Stimulated activated CD8-positive, alpha-beta memory T cell treated with anti-CD3 and anti-CD28 coated beads, Interleukin-7, amount 100 ng/mL, for 4 hours (primary cell): ENCODE data around the gene GOLT1B.
"Not testable (repeated sequence)": the region's sequence is repeated elsewhere in the genome, so short reads cannot be mapped to it uniquely, and the experiment has no call there.

Experiments
- DNase-seq, 2 donors: peaks; one replicate each; pipeline ENCODE4 v3.0.0-alpha.2; 2020; ENCODE audit warnings: low read depth in 2 of 2

GOLT1B gene, protein sequence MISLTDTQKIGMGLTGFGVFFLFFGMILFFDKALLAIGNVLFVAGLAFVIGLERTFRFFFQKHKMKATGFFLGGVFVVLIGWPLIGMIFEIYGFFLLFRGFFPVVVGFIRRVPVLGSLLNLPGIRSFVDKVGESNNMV

GRCh38 chr12:21501258-21502163 lies at the start of gene GOLT1B, which contains the start of gene RECQL:
GOLT1B (plus strand) TSS chr12:21501789; CDS start chr12:21501924, 135 bp downstream.
RECQL (minus strand) TSS chr12:21501635; CDS start chr12:21499570, 2,065 bp downstream.
- DNase-seq: peak; percentile 81 to 90

- DNase-seq: no peak
Observed at GRCh38 chr12:21453312-21453852, 48.2 kb upstream of the GOLT1B start.

- DNase-seq: peak; percentile 18 to 27
Observed at GRCh38 chr12:21456291-21456780, 45.3 kb upstream of the GOLT1B start.

DNA sequence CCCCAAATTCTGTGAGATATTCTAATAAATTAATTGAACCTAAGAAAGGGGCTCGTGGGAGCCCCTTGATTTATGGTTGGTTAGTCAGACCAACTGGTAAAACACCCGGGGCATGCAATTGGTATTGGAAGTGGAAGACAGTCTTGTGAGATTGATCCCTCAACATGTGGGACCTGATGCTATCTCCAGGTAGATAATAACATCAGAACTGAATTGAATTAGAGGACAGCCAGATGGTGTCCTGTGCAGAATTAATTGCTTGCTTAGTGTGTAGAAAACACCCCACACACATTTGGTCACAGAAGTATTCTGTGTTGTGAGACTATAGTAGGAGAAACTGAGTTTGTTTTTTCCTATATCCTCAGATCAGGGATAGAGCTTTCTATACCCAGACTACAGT lies 42.1 kb upstream of the GOLT1B start:
- no peak for DNase-seq

DNA sequence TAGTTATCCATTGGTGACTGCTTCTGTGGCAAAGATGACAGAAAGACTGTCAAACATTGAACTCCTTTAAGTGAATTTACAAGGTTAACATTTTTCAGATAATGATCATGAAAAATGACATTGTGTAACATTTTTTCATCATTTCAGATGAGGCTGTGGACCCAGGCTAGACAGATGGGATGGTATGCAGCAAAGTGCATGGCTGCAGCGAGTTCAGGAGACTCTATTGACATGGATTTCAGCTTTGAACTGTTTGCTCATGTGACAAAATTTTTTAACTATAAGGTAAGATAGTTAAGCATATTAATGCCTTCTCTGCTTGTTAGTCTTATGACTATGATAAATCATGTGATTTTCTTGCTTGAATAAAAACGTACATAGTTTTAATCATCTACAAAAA lies 34.3 kb upstream of the GOLT1B start:
- DNase-seq: not testable (repeated sequence)

DNA sequence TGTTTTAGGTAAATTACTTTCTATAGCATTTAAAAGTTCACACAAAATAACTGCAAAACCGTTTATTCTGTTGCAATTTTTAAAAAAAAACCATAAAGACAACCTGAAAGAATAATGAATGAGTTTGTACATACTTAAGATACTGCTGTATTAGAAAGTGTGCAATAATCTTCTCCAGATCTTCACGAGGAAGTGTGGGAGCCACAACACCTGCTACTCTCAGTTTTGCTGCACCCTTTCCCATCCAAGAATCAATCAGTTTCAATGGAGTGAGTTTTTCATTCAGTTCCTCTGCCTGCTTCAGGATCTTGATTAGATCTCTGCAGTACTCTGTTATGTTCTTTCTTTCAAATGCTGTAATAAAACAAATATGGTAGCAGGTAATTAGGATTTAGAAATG lies 30.3 kb upstream of the GOLT1B start:
- DNase-seq: no peak

DNA sequence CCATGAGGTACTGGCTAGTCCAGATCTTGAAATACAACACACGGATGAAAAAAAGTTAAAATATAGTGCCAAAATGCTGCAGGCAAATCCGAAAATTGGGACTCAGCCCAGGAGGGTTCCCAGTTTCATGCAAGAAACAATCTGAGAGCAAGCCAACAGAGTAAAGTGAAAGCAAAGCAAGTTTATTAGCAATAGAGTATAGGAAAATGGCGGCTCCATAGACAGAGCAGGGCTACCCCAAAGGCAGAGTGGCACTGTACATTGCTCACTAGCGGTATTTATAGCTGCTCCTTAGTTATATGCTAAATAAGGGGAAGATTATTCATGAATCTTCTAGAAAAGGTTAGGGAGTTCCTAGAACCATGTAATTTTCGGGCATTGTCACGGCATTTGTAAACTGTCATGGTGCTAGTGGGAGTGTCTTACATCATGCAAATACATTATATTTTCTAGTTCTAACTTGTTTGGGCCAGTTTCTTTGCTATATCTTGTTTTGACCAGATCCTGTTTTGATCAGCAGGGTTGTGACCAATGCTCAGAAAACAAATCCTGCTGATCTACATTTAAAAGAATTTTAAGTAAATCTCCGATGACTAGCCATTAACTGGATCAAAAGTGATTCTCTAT lies 29.3 kb upstream of the GOLT1B start:
- DNase-seq: no peak

GRCh38 chr12:21475552-21475951 lies 26.0 kb upstream of the GOLT1B start:
- DNase-seq: no peak

DNA sequence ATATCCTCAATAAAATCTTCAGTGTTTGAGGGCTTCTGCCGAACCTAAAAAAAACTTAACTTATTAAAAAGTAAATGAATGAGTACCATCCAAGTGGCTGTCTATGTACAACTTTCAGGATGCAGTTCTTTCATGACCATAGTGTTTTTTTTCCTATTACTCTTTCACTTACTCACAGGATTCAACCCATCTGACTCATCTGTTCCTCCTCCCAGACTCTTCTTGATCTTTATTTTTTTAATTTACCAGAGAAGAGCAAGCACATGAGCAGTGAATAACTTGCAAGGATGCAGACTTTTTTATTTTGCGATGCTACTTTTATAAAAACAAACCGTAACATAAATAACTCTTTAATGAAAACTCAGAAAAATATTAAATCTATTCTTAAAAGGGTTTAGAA lies 24.6 kb upstream of the GOLT1B start:
- DNase-seq: no peak

- no peak for DNase-seq
Observed at GRCh38 chr12:21478756-21479455, 22.7 kb upstream of the GOLT1B start.

DNA sequence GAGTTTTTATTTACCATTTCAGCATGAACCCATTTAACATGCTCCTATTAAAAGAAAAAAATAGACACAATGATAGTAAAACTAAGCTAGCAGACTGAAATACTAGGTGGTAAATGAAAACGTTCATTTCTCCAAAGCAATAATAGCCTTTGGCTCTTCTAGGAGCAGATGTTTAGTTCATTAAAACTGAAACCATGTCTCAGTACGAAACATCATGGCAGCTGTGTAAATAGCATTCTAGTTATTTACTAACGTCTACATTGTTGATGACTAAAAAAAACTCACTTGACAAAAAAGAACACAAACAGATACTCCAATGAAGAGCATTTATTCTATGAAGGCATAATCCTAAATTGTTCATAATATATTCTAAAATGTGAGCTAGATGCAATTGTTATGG lies 18.1 kb upstream of the GOLT1B start:
- no peak for DNase-seq

DNA sequence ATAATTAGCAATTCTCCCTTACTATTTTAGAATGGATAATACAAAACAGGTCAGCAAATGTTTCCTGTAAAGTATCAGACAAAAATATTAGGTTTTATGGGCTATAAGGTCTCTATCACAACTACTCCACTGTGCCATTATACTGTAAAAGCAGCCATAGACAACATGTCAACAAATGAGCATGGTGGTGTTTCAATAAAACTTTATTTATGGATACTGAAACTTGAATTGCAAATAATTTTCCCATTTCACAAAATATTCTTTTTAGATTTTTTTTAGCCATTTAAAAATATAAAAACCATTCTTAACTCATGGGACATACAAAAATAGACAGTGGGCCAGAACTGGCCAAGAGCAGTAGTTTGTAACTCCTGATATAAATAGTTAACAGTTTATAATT lies 15.6 kb upstream of the GOLT1B start:
- no peak for DNase-seq

GRCh38 chr12:21499765-21500164 lies 1.8 kb upstream of the GOLT1B start:
- DNase-seq: no peak

DNA sequence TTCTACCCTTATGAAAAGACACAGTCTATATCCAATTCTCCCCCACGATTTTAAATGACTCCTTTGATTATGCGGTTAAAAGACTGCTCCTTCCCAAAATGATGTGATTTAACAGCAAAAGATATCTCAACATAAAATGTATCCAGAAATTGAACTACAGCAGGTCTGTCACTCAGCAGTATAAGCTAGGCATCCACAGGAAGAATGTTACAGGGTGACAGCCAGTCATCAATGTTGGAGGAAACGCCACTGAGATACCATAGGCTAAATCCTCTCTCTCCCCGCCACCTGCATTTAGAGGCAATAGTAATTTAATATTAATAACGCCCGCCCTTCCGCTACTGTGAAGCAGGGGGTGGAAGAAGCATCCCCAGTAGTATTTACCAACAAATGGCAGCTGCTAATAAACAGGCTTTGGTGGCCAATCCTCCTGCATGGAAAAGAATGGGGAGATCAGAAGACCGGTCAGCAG lies 767 bp upstream of the GOLT1B start:
- DNase-seq: no peak

DNA sequence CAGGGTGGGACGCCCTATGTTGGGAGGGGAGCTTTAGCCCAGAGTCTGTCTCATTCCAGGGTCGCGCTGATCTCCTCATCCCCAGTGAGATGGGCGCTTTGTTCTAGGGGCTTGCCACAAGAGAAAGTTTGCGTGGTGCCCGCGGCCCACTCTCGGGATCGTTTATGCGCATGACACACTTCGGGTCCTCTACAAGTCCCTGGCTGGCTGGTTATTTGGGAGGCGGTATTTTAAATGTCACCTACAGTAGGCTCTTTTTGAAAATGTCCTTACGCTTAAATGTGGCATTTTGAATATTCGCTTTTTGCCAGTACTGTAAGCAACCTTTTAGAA lies 541 bp downstream of the GOLT1B start:
- DNase-seq: peak; percentile 7 to 9

DNA sequence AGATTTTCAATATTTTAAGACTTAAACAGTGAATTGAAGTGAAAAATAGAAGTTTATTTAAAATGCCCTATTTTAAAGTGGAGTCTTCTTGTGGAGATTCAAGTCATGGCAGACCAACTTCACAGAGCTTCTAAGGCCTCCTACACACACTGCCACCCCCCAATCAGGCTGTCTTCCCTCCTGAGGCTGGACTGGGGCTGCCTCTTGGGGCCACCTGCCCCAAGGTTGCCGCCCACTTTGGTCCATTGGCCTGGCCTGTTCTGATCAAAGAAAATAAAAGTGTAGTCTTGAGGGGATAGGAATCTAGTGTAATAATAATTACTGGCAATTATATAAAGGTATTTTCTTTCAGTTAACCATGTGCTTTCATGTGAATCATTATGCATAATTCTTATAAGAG lies 1.3 kb downstream of the GOLT1B start:
- no peak for DNase-seq

- no peak for DNase-seq
Observed at GRCh38 chr12:21505888-21506287, 4.3 kb downstream of the GOLT1B start.

DNA sequence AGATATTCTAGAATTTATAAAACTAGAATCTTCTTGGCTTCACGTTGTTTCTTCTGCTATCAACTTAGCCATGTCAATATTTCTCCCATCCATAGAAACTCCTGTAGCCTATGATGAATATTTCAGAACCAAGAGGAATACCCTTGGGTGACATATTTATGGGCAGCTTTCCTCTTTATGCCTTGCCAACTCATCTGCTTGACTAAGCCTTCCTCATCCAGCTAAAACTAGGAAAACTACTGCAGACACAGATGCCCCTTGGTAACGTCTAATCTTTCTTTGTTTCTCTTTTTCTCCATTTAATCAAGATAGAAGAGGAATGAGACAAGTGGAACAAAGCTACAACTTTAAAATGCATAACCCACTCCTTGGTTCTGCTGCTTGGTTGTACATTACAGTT lies 6.3 kb downstream of the GOLT1B start:
- no peak for DNase-seq

DNA sequence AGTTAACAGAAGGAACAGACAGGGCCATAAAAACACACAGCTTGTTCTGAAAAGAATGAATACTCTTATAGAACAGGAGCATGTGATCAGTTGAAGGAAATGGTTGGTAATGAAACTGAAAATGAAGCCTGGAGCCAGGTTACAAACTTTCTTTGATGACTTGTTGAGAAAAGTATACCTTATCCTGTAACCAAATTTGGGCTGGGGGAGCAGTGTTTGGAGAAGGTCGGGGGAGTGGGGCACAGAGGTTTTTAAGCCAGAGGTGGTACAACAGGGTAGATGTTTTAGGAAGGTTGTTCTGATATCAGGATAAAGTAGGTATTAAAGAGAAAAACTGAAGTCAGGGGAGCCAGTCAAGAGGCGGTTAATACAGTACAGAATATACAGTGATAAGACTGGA lies 8.2 kb downstream of the GOLT1B start:
- no peak for DNase-seq

- no peak for DNase-seq
Observed at GRCh38 chr12:21516281-21516680, 14.7 kb downstream of the GOLT1B start.

- no peak for DNase-seq
Observed at GRCh38 chr12:21518451-21518850, 16.9 kb downstream of the GOLT1B start.

- no peak for DNase-seq
Observed at GRCh38 chr12:21521541-21521940, 20.0 kb downstream of the GOLT1B start.
